ENCODE measurements around the gene SORL1. TPM values are rescaled to one million over a fixed set of nuclear protein-coding genes. Genes with fewer than 3 reads are reported as not detected.

SORL1 gene
- total RNA-seq, 3 donors from 2014 or later, result 58.3 to 195 (median 109) TPM

DNA sequence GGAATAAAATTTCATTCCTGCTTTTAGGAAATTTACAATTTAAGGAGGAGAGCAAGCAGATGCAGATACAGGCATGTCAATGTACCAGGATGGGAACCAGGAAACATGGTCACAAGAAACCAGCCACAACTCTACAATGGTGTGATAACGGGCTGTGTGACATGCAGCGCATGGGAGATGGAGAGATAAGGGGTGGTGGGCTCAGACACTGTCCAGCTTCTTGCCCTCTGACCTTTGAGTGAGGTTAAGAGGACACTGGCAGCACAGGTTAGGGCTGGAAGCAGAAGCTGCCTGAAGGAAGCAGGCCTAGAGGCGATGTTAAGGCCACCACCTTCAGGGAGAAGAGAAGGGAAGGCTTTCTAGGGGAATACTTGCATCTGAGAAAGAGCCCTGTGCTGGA lies 3.0 kb downstream of the SORL1 start:
- no peaks in the 10 kb centered on the region for H3K36me3 ChIP-seq (ENCODE audit: low read depth)
- intact Hi-C loops (cut with DNase I, micrococcal nuclease), result no loop called here
- H3K4me3 ChIP-seq, result no peak overlapping the region
- no peak for DNase-seq
- no peak for TF ChIP-seq CTCF (IDR thresholded peaks at IDR 0.05)
- H3K9me3 ChIP-seq, result no peaks in the 10 kb centered on the region
- ATAC-seq, result no peak
- H3K4me1 ChIP-seq (ENCODE audit: low read depth), result peaks cover 19% of the 10 kb centered on the region

GRCh38 chr11:121456151-121456550 lies 4.0 kb downstream of the SORL1 start:
- TF ChIP-seq CTCF (IDR thresholded peaks at IDR 0.05), result no peak
- Histone ChIP-seq H3K9me3 (no peaks in the 10 kb centered on the region), H3K36me3 (ENCODE audit: low read depth) (no peaks in the 10 kb centered on the region), H3K4me1 (ENCODE audit: low read depth) (peaks cover 8% of the 10 kb centered on the region), H3K4me3 (no peak overlapping the region)
- DNase-seq (no peak), ATAC-seq (no peak)
- intact Hi-C loops (cut with DNase I, micrococcal nuclease), result no loop called here

- Histone ChIP-seq H3K36me3 (ENCODE audit: low read depth) (no peaks in the 10 kb centered on the region), H3K9me3 (no peaks in the 10 kb centered on the region), H3K4me3 (no peak overlapping the region), H3K4me1 (ENCODE audit: low read depth) (peaks cover 7% of the 10 kb centered on the region)
- TF ChIP-seq CTCF (IDR thresholded peaks at IDR 0.05), result no peak
- no peak for DNase-seq
- no peak for ATAC-seq
- intact Hi-C loops (cut with DNase I, micrococcal nuclease), result no loop called here
Measured at GRCh38 chr11:121456816-121457431, 4.8 kb downstream of the SORL1 start.

DNA sequence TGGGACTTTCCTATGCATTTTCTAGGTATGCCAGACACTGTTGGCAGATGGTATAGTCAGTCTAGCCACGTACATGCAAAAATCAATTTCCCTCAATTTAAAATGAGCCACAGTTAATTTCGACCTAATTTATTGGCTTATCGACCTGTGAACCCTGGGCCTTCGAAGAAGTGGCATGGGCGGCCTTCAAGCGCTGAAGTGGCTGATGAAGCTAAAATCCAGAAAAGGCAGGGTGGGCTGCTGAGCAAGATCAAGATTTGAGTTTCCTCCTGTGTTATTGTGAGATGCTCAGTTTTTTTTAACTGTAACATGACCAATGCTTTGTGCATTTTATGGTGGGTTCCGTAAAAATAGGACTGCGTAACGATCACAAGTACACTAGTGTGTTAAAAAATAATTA lies 6.4 kb downstream of the SORL1 start:
- Histone ChIP-seq H3K36me3 (ENCODE audit: low read depth) (no peaks in the 10 kb centered on the region), H3K4me1 (ENCODE audit: low read depth) (peaks cover 2% of the 10 kb centered on the region), H3K4me3 (no peak overlapping the region), H3K9me3 (no peaks in the 10 kb centered on the region)
- no peak for ATAC-seq
- DNase-seq, result no peak
- no peak for TF ChIP-seq CTCF (IDR thresholded peaks at IDR 0.05)
- intact Hi-C loops (cut with DNase I, micrococcal nuclease), result no loop called here

GRCh38 chr11:121459413-121460017 lies 7.4 kb downstream of the SORL1 start:
- no peak for DNase-seq
- H3K4me3 ChIP-seq, result no peak overlapping the region
- intact Hi-C loops (cut with DNase I, micrococcal nuclease), result no loop called here
- TF ChIP-seq CTCF (IDR thresholded peaks at IDR 0.05), result no peak
- ATAC-seq, result peak; percentile 53
- no peaks in the 10 kb centered on the region for H3K4me1 ChIP-seq (ENCODE audit: low read depth)
- no peaks in the 10 kb centered on the region for H3K9me3 ChIP-seq
- H3K36me3 ChIP-seq (ENCODE audit: low read depth), result no peaks in the 10 kb centered on the region

All from mucosa of descending colon (tissue), 3 donors.